Stimulated activated naive CD8-positive, alpha-beta T cell treated with anti-CD3 and anti-CD28 coated beads, Interleukin-15, amount 100 ng/mL, for 72 hours (primary cell): ENCODE data around the gene CD200R1L.
A peak's percentile ranks its signal among the peaks of the same experiment; 100 is the strongest.

ENCODE experiments used
- ATAC-seq: fragments of 150-1000 bp; cut with Tn5 transposase; 2 replicates; pipeline ENCODE4 v1.10.0; 2021; ENCODE audit warnings: mild to moderate bottlenecking, moderate library complexity
- DNase-seq, 2 donors: peaks; one replicate each; pipeline ENCODE4 v3.0.0; 2021 to 2022
- H3K27ac Mint-ChIP-seq, 2 donors: one replicate each; pipeline ENCODE4 v1.8.0; 2022; ENCODE audit warnings: mild to moderate bottlenecking in 2 of 2, mixed read lengths in 2 of 2, moderate library complexity in 2 of 2
- H3K27me3 Mint-ChIP-seq: one replicate; pipeline ENCODE4 v1.8.0; 2022; ENCODE audit warnings: mixed read lengths
- H3K4me1 Mint-ChIP-seq: one replicate; pipeline ENCODE4 v1.8.0; 2022; ENCODE audit warnings: mild to moderate bottlenecking, mixed read lengths
- H3K4me3 Mint-ChIP-seq, 2 donors: one replicate each; pipeline ENCODE4 v1.8.0; 2022; ENCODE audit warnings: mild to moderate bottlenecking in 2 of 2, mixed read lengths in 2 of 2, moderate library complexity in 1 of 2
- H3K9me3 Mint-ChIP-seq, 2 donors: one replicate each; pipeline ENCODE4 v1.8.0; 2022; ENCODE audit warnings: mixed read lengths in 2 of 2

Gene CD200R1L

GRCh38 chr3:112811131-112811884 is 35.4 kb downstream of the CD200R1L start:
- no peak for DNase-seq
- peaks cover 7% of the 10 kb centered on the region for H3K27me3 Mint-ChIP-seq
- H3K9me3 Mint-ChIP-seq = no peaks in the 10 kb centered on the region
- H3K4me3 Mint-ChIP-seq = no peak overlapping the region
- no peaks in the 10 kb centered on the region for H3K4me1 Mint-ChIP-seq
- peak overlapping the region in 1 of 2 donors; percentile 14 for H3K27ac Mint-ChIP-seq
- no peak for ATAC-seq

DNA sequence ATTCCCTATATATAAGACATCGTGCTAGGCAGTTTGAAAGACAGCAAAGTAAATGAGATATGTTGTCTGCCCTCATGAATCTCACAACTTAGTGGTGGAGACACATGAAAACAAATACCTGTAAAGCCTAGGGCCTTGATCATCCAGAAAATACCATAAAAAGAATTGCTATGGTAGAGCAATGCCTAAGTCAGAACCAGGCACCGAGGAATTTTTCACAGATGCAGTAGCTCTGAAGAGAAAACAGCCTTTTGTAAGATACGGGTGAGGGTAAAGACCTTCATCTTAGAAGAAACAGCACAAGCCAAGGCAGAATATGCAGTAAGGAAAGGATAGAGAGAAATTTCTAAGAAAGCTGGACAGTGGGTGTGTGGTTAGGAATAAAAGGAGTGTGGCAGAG is 36.1 kb downstream of the CD200R1L start:
- ATAC-seq = no peak
- Mint-ChIP-seq H3K9me3 (no peaks in the 10 kb centered on the region), H3K4me3 (no peak overlapping the region), H3K27me3 (peaks cover 7% of the 10 kb centered on the region), H3K4me1 (no peaks in the 10 kb centered on the region), H3K27ac (peak overlapping the region in 1 of 2 donors; percentile 14)
- DNase-seq = no peak

GRCh38 chr3:112808136-112808535 is 38.5 kb downstream of the CD200R1L start:
- no peaks in the 10 kb centered on the region for H3K4me1 Mint-ChIP-seq
- H3K27ac Mint-ChIP-seq = no peak overlapping the region
- ATAC-seq (no peak), DNase-seq (no peak)
- peaks cover 2% of the 10 kb centered on the region for H3K27me3 Mint-ChIP-seq
- no peak overlapping the region for H3K4me3 Mint-ChIP-seq
- peaks cover 0 to 5% of the 10 kb centered on the region in 2 donors for H3K9me3 Mint-ChIP-seq

- Mint-ChIP-seq H3K9me3 (peaks cover 0 to 5% of the 10 kb centered on the region in 2 donors), H3K4me1 (no peaks in the 10 kb centered on the region), H3K27me3 (no peaks in the 10 kb centered on the region), H3K4me3 (no peak overlapping the region), H3K27ac (no peak overlapping the region)
- ATAC-seq (no peak), DNase-seq (no peak)
Observed at GRCh38 chr3:112807685-112808084, 39.0 kb downstream of the CD200R1L start.

DNA sequence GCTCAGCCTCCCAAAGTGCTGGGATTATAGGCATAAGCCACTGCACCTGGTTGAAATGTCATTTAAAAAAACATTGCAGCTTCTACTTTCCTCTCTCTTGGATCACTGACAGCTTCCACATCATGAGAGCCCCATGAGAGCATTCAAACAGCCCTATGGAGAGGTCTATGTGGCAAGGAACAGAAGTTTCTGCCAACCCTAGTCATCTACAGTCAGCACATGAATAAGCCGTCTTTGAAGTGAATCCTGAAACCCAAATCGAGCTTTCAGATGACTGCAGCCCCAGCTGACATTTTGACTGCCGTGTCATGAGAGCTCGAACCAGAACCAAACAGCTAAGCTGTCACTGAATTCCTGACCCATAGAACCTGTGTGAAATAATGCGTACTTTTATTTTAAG is 39.8 kb downstream of the CD200R1L start:
- H3K4me1 Mint-ChIP-seq = peaks cover 5% of the 10 kb centered on the region
- DNase-seq (no peak), ATAC-seq (no peak)
- H3K4me3 Mint-ChIP-seq = no peak overlapping the region
- no peaks in the 10 kb centered on the region for H3K27me3 Mint-ChIP-seq
- peaks cover 0 to 5% of the 10 kb centered on the region in 2 donors for H3K9me3 Mint-ChIP-seq
- no peak overlapping the region for H3K27ac Mint-ChIP-seq

- Mint-ChIP-seq H3K9me3 (peaks cover 0 to 5% of the 10 kb centered on the region in 2 donors), H3K27ac (peak overlapping the region in 1 of 2 donors; percentile 63), H3K4me3 (no peak overlapping the region), H3K4me1 (peaks cover 5% of the 10 kb centered on the region), H3K27me3 (no peaks in the 10 kb centered on the region)
- DNase-seq (no peak), ATAC-seq (no peak)
Observed at GRCh38 chr3:112805126-112805525, 41.5 kb downstream of the CD200R1L start.

DNA sequence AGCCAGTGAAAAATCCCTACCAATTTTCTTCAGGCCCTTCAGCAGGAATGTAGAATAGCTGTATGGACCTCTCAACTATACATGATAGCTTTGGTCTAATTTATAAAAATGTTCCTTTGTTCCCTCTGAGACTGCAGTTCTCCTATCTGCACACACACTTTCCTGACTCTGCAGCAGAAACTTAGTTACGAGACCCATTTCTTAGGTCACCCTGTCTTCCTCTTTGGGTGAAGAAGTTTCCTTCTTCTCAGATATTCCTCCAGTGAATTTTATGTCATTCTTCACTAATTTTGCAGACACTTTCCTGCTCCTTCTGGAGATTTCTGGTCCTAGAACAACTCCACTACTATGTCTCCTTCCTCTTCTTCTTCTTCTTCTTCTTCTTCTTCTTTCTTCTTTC is 42.6 kb downstream of the CD200R1L start:
- no peak overlapping the region for H3K27ac Mint-ChIP-seq
- ATAC-seq = no peak
- H3K27me3 Mint-ChIP-seq = no peaks in the 10 kb centered on the region
- H3K4me3 Mint-ChIP-seq = no peak overlapping the region
- no peak for DNase-seq
- peaks cover 5% of the 10 kb centered on the region for H3K4me1 Mint-ChIP-seq
- H3K9me3 Mint-ChIP-seq = peaks cover 0 to 5% of the 10 kb centered on the region in 2 donors

GRCh38 chr3:112803467-112803866 is 43.2 kb downstream of the CD200R1L start:
- Mint-ChIP-seq H3K27me3 (no peaks in the 10 kb centered on the region), H3K4me3 (no peak overlapping the region), H3K4me1 (peaks cover 5% of the 10 kb centered on the region), H3K9me3 (peaks cover 0 to 5% of the 10 kb centered on the region in 2 donors), H3K27ac (no peak overlapping the region)
- DNase-seq (no peak), ATAC-seq (no peak)

GRCh38 chr3:112802338-112802737 is 44.3 kb downstream of the CD200R1L start:
- no peak overlapping the region for H3K27ac Mint-ChIP-seq

GRCh38 chr3:112799946-112800345 is 46.7 kb downstream of the CD200R1L start:
- H3K27ac Mint-ChIP-seq = no peak overlapping the region
- H3K4me1 Mint-ChIP-seq = peaks cover 5% of the 10 kb centered on the region
- no peak for DNase-seq
- no peaks in the 10 kb centered on the region for H3K27me3 Mint-ChIP-seq
- no peak for ATAC-seq
- H3K4me3 Mint-ChIP-seq = no peak overlapping the region
- H3K9me3 Mint-ChIP-seq = no peaks in the 10 kb centered on the region

More at GRCh38 chr3:112802338-112802737, 44.3 kb downstream of the CD200R1L start:
- peaks cover 5% of the 10 kb centered on the region for H3K4me1 Mint-ChIP-seq
- H3K9me3 Mint-ChIP-seq = peaks cover 0 to 5% of the 10 kb centered on the region in 2 donors
- H3K27me3 Mint-ChIP-seq = no peaks in the 10 kb centered on the region
- ATAC-seq = no peak
- no peak overlapping the region for H3K4me3 Mint-ChIP-seq
- DNase-seq = no peak

DNA sequence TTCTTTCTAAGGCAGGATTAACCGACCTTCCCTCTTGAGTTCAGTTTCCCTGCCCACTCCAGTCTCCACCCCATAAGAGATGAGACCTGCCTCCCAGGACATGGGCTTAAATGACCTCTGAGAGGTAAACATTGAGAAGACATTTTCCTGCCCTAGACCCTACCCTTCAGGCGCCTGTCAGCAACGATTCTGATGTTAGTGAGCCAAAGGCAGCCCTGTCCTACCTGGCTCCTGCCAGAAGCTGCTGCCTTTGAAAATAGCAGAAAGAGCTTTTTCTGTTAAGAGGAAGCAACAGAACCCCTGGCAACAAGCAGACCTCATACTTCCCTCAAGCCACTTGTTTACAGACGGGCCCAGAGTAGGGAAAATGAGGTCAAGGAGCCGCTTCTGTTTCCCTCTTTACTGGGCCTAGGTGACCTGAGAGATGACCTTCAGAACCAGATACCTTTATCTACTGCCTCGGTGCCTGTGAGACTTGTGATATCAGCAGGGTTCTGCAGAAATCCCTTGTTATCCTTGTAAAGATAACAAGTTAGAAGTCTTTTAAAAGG is 52.0 kb downstream of the CD200R1L start:
- Mint-ChIP-seq H3K27me3 (no peaks in the 10 kb centered on the region), H3K4me1 (peaks cover 11% of the 10 kb centered on the region), H3K4me3 (no peak overlapping the region), H3K27ac (peak overlapping the region in 1 of 2 donors; percentile 12), H3K9me3 (peaks cover 0 to 7% of the 10 kb centered on the region in 2 donors)
- no peak for ATAC-seq
- DNase-seq = no peak

DNA sequence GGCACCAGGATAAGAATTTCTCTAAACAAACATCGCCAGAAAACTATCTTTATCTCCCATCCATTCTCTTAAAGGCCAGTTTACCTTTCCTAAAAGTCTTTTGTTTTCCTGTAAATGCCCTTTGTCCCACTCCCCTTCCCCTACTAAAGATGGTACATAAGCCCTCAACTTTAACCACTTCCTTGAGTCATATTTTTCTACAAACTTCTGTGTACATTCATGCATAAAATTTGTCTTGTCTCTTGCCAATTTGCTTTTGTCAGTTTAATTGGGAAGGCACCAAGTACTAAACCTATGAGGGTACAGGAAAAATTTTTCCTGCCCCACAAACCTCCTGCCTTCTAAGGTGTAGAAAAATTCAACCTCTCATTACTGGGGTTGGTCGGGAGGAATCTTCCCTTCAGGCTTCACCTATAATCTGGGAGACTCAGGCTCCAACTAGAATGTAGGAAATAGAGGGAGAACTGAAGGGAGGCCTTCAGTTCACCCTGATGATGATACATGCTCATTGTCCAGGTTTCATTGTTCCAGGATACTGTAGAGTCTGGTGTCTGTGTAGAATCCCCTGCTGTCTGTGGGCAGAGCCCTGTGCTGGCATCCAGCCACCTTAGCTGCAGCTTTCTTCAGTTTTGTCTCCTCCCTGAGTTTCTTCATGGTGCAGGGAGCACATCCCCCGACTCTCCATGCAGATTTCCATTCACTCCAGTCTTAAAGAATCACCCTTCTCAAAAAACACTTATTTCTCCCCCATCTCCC is 53.2 kb downstream of the CD200R1L start:
- Mint-ChIP-seq H3K9me3 (peaks cover 0 to 7% of the 10 kb centered on the region in 2 donors), H3K4me1 (peaks cover 11% of the 10 kb centered on the region), H3K27me3 (no peaks in the 10 kb centered on the region), H3K27ac (no peak overlapping the region), H3K4me3 (no peak overlapping the region)
- no peak for DNase-seq
- ATAC-seq = no peak

DNA sequence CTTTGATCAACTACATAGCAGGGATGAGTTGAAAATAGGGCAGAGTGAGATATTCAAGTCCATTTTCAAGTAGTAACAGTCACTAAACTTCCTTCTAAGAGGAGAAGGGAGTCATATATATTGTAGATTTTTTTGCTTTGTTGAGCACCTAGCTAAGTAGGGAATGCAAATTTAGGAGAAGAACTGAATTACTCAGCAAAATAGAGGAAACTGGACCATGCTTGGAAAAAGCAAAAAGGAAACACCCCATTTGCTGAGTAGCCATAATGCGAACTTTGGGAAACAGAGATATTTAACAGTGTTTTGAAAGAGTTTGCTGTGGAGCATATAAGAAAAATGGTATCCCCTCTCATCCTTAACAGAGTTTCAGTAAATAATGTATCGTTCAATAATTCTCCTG is 54.9 kb downstream of the CD200R1L start:
- no peak overlapping the region for H3K27ac Mint-ChIP-seq
- no peak for ATAC-seq
- no peak overlapping the region for H3K4me3 Mint-ChIP-seq
- H3K4me1 Mint-ChIP-seq = peaks cover 11% of the 10 kb centered on the region
- no peak for DNase-seq
- H3K9me3 Mint-ChIP-seq = peaks cover 16 to 17% of the 10 kb centered on the region in 2 donors
- no peaks in the 10 kb centered on the region for H3K27me3 Mint-ChIP-seq

GRCh38 chr3:112789787-112790186 is 56.9 kb downstream of the CD200R1L start:
- DNase-seq (no peak), ATAC-seq (no peak)
- no peak overlapping the region for H3K4me3 Mint-ChIP-seq
- no peak overlapping the region for H3K27ac Mint-ChIP-seq
- peaks cover 11% of the 10 kb centered on the region for H3K4me1 Mint-ChIP-seq
- no peaks in the 10 kb centered on the region for H3K27me3 Mint-ChIP-seq
- peaks cover 16 to 17% of the 10 kb centered on the region in 2 donors for H3K9me3 Mint-ChIP-seq

DNA sequence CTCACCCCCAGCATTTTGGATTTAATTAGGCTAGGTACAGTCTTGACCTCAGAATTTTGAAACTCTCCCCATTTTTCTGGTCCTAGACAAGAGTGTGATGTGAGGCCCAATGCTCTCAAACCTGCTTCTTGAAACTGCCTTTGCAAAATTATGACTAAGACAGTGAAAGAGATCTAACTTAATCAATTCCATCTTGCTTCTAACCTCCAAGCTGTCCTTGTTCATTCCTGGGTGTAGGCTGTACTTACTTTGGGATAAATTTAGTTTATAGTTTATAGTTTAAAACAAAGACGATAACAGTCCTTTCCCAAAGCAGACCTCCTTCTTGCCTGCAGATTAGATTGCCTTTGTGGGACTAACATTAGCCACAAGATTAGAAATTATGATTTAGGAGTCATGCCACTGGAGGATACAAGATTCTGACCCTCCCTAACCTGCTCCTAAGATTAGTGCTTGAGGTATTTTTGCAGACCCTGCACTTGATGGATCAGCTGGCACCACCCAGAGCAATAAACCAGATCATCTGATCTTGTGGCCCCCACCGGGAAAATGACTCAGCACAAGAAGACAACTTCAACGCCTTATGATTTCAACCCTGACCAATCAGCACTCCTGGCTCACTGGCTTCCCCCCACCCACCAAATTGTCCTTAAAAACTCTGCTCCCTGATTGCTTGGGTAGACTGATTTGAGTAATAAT is 59.6 kb downstream of the CD200R1L start:
- Mint-ChIP-seq H3K27ac (no peak overlapping the region), H3K27me3 (no peaks in the 10 kb centered on the region), H3K4me1 (no peaks in the 10 kb centered on the region), H3K4me3 (no peak overlapping the region), H3K9me3 (peaks cover 16 to 17% of the 10 kb centered on the region in 2 donors)
- no peak for DNase-seq
- ATAC-seq = no peak
